HL-60/S4 treated with phorbol 12-myristate 13-acetate at 8.2 ng/mL for 4 days and 3 days (cell line): ENCODE data around the gene ZNF524.

Experiments
- in situ Hi-C: fragments of 300-500 bp; cut with MboI; formaldehyde crosslinking; loops from 2 replicates; pipeline ENCODE4 v1.15.0; 2022; ENCODE audit warnings: low sequenced_read_pairs

The ZNF524 gene

GRCh38 chr19:55619286-55619685, 19.2 kb downstream of the ZNF524 start:
- in situ Hi-C loops: no loop called here

- in situ Hi-C loops: loop anchor here (10.0 kb wide), 1 partner anchor 106 kb away; no protein-coding TSS in a partner anchor
Measured at GRCh38 chr19:55620410-55621204, 20.5 kb downstream of the ZNF524 start.

- in situ Hi-C loops: loop anchor here (10.0 kb wide), 1 partner anchor 106 kb away; no protein-coding TSS in a partner anchor
Measured at GRCh38 chr19:55621205-55621672, 21.2 kb downstream of the ZNF524 start.

- in situ Hi-C loops: loop anchor here (10.0 kb wide), 1 partner anchor 107 kb away; no protein-coding TSS in a partner anchor
Measured at GRCh38 chr19:55621673-55622231, 21.7 kb downstream of the ZNF524 start.

- in situ Hi-C loops: loop anchor here (10.0 kb wide), 1 partner anchor 108 kb away; no protein-coding TSS in a partner anchor
Measured at GRCh38 chr19:55622242-55622969, 22.3 kb downstream of the ZNF524 start.

- in situ Hi-C loops: loop anchor here (10.0 kb wide), 1 partner anchor 108 kb away; no protein-coding TSS in a partner anchor
Measured at GRCh38 chr19:55623130-55623529, 23.0 kb downstream of the ZNF524 start.

- in situ Hi-C loops: loop anchor here (10.0 kb wide), 1 partner anchor 109 kb away; no protein-coding TSS in a partner anchor
Measured at GRCh38 chr19:55623561-55623960, 23.5 kb downstream of the ZNF524 start.

- in situ Hi-C loops: loop anchor here (10.0 kb wide), 1 partner anchor 110 kb away; no protein-coding TSS in a partner anchor
Measured at GRCh38 chr19:55624109-55625003, 24.3 kb downstream of the ZNF524 start, which contains the start of gene ZNF784. Gene ZNF784 (minus strand): TSS chr19:55624566. CDS start chr19:55624561, 5 bp downstream.

GRCh38 chr19:55625004-55625326, 24.9 kb downstream of the ZNF524 start:
- in situ Hi-C loops: loop anchor here (10.0 kb wide), 1 partner anchor 110 kb away; no protein-coding TSS in a partner anchor

- in situ Hi-C loops: loop anchor here (10.0 kb wide), 1 partner anchor 112 kb away; no protein-coding TSS in a partner anchor
Measured at GRCh38 chr19:55626350-55626749, 26.3 kb downstream of the ZNF524 start.

GRCh38 chr19:55632463-55632834, 32.4 kb downstream of the ZNF524 start:
- in situ Hi-C loops: no loop called here

- in situ Hi-C loops: no loop called here
Measured at GRCh38 chr19:55633861-55634260, 33.8 kb downstream of the ZNF524 start.

GRCh38 chr19:55635334-55635717, 35.2 kb downstream of the ZNF524 start:
- in situ Hi-C loops: no loop called here

- in situ Hi-C loops: no loop called here
Measured at GRCh38 chr19:55635856-55636440, 35.9 kb downstream of the ZNF524 start.

GRCh38 chr19:55636723-55637122, 36.6 kb downstream of the ZNF524 start:
- in situ Hi-C loops: no loop called here

- in situ Hi-C loops: no loop called here
Measured at GRCh38 chr19:55637534-55637933, 37.4 kb downstream of the ZNF524 start.

- in situ Hi-C loops: no loop called here
Measured at GRCh38 chr19:55638864-55639359, 38.8 kb downstream of the ZNF524 start.

- in situ Hi-C loops: no loop called here
Measured at GRCh38 chr19:55640043-55640576, 40.0 kb downstream of the ZNF524 start.
